Measurements from ENCODE around the gene ARRDC2.
"Not testable (repeated sequence)": the region's sequence is repeated elsewhere in the genome, so short reads cannot be mapped to it uniquely, and the experiment has no call there.

Gene ARRDC2

DNA sequence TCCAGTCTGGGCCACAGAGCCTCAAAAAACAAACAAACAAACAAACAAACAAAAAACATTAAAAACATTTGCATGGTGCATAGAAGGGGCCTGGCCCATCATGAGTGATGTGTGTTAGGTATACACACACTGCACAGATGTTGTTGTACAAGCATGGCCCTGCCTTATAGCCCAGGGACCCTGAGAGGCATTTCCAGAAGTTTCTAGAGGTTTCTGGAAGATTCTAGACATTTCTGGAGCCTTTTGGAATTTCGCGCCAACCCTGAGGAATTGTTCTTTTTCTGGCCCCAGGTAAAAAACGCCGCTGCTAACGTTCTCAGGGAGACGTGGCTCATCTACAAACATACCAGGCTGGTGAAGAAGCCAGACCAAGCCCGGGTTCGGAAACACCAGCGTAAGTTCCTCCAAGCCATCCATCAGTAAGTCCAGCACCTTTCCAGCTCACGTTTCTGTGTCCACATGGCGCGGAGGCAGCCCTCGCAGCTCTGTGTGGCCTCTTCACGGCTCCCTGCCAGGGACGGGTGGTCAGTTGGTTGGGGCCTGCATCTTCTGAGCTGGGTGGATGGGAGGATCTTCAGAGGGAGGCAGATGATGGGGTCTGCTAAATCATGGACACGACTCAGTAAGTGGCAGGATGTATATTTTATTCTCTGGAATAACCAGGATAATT, 18.4 kb upstream of the ARRDC2 start:
- no peak for DNase-seq (ENCODE audit: low spot score)

DNA sequence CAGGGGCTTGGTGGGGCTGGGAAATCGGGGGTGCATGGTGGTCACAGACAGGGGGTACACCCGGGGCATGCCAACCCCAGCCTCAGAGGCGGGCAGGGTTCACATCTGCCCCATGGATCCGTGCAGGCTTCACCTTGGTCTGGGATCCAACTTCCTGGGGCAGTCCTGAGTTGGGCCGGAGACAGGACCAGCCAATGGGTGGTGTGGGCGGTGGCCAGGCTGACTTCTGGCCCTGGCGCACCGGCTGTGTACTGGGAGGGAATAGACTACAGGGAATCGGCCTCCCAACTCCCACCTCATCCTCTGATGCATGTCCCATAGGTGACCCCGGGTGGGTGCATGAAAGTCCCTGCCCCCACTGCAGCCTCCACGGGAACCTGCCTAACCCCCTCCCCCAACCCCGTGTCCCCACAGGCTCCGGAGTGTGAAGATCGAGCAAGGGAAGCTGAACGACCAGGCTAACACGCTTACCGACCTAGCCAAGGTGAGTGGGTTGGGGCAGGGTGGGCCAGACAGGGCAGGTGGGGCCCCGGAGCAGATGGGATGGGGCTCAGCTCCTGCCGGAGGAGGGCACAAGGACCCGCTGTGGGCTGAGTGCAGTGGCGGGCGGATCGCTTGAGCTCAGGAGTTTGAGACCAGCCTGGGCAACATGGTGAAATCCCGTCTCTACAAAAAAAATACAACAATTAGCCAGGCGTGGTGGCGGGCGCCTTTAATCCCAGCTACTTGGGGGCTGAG, 14.7 kb upstream of the ARRDC2 start:
- no peak for DNase-seq (ENCODE audit: low spot score)

DNA sequence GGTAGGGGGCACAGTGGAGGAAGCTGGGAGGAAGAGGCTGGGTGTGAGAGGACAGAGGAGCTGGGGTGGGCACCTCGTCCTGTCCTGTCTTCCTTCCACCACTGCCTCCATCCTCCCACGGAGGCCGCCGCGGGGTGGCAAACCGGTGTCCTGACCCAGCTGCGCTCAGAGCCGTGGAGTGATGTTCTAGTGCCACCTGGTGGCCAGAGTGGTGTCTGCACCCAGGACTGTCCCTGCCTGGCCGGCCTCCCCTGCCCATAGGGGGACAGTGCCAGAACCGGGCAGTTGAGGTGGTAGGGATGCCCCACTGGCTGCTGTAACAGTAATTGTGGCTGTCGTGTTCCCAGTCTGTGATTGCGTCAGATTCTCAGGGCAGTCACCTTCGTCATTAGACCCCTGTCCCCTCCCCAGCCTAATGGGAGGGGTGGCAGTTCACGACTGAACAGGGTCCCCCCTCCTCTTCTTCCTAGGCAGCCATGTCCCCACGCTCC, 11.1 kb upstream of the ARRDC2 start:
- peak; percentile 89 for DNase-seq (ENCODE audit: low spot score)

- peak; percentile 69 for DNase-seq (ENCODE audit: low spot score)
Measured at GRCh38 chr19:17997969-17998826, 9.8 kb upstream of the ARRDC2 start.

DNA sequence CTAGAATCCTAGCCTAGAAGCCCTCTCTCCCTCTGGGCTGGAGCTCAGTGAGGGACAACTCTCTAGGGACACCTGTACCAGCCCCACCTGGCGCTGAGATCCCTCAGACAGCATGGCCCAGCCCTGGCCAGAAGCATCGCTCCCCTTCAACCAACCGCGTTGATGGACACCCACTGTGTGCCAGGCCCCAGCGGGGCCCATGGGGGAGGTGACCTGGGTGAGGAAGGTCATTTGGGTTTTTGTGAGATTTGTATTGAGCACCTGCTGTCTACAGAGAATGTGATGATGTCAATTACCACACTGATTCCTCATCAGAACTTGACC, 9.2 kb upstream of the ARRDC2 start:
- no peak for DNase-seq (ENCODE audit: low spot score)

- DNase-seq (ENCODE audit: low spot score), result no peak
Measured at GRCh38 chr19:17999684-18000479, 8.1 kb upstream of the ARRDC2 start.

- DNase-seq (ENCODE audit: low spot score), result no peak
Measured at GRCh38 chr19:18000480-18000914, 7.5 kb upstream of the ARRDC2 start.

DNA sequence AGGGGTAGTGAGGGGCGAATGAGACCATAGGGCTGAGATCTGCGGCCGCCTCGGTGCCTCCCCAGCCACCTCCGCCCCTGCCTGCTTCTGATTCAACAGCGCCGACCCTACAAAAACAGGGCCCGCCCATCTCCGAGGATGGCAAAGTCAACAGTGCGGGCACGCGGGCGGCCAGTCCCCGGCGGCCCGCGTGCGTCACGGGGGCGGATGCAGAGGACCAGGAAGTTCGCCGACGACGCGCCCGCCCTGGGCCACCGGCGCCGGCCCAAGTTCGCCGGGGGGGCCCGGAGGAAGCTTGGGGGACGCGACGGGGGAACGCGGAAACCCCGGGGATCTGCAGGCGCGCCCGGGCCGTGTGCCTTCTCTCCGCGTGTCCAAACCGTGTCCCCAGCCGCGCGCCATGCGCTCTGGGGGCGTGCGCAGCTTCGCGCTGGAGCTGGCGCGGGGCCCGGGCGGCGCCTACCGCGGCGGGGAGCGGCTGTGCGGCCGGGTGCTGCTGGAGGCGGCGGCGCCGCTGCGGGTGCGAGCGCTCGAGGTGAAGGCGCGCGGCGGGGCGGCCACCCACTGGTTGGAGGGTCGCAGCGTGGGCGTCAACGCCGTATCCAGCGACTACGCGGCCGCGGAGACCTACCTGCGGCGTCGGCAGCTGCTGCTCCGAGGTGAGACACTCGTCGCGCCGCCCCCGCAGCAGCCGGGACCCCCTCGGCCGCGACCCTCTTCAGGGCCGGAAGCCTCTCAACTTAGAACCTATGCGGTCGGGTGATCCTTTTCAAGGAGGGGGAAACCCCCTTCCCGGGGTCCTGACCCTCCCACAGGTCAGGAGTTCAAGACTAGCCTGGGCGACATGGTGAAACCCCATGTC, 6.8 kb upstream of the ARRDC2 start:
- peak; percentile 64 for DNase-seq (ENCODE audit: low spot score)

DNA sequence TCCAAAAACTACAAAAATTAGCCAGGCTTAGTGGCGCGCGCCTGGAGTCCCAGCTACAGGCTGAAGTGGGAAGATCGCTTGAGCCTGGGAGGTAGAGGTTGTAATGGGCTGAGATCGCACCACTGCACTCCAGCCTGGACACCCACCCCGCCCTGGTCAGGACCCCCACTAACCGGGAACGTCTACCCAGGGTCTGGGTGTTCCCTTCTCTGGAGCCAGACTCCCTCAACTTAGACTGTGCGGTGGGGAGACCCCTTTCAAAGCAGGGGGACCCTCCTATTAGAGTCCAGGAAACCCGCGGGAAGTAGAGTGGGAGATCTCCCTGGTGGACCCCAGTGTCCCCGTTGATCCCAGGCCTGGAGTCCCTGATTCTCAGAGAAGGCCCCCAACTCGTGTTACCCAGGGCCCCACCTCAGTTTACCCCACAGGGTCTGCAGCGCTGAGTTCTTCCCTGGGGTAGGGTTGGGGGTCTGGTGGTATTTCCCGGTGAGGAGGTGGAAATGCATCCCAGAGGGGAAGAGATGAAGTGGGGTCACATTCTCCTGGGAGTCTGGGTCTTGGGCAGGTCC, 6.1 kb upstream of the ARRDC2 start:
- DNase-seq (ENCODE audit: low spot score), result no peak

DNA sequence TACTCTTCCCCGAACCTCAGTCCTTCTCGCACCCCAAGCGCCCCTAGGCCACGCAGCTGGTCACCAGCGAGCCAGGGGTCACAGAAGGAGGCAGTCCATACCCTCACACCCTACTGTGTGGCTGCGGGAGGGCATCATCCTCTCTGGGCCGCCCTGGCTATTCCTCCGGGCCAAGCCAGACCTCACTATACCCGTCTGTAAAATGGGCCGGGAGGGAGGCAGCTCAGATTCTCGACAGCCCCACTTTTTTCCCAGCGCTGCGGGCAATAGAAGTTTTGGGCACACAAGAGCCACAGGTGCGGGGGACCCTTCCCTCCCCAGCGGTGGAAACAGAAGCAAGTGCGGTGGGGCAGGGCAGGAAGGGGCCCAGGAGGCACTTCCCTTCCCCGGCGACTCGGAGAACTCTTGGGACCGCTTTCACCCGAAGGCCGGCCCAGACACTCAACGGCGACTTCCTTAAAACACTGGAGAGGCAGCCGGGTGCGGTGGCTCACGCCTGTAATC, 5.6 kb upstream of the ARRDC2 start:
- DNase-seq (ENCODE audit: low spot score), result no peak

GRCh38 chr19:18005750-18006149, 2.2 kb upstream of the ARRDC2 start:
- DNase-seq (ENCODE audit: low spot score), result not testable (repeated sequence)

DNA sequence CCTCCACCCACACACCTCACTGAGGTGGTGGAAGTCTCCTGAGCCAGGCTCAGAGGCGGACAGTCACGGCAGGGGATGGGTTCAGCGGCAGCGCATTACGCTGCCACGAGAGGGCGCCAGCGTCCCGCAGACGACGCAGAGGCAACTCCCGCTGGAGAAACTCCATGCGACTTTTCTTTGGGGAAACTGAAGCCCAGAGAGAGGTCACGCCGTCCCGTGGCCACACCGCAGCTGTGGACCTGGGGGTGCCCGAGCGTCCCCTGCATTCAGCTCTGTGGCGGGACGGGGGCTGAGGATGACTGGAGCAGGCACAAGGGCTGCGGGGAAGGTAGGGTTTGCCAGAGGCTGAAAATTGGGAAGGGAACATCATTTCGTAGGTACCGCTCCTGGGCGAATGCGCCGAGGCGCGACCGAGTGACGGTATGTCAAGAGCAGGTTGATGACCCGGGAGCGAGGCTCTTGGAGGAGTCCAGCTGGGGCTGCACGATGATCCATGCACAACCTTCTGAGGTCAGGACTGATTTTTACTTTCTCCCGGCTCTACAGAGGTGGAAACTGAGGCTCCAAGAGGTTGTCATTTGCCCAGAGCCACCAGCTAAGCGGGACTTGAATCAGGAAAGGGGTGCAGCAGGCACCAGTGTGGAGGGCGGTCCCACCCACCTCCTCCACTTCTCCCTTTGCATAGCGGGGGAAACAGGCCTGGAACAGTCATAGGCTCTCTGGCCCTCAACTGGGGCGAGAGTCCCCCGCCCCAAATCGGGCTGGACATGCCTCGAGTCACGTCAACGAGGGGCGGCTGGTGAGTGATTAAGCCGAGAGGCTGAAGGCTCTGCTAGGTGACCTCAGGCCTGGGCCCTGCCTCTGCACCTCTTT, 690 bp upstream of the ARRDC2 start:
- peak; percentile 87 for DNase-seq (ENCODE audit: low spot score)

GRCh38 chr19:18008814-18009213, 844 bp downstream of the ARRDC2 start:
- no peak for DNase-seq (ENCODE audit: low spot score)

GRCh38 chr19:18009412-18010066, 1.6 kb downstream of the ARRDC2 start:
- no peak for DNase-seq (ENCODE audit: low spot score)

- DNase-seq (ENCODE audit: low spot score), result no peak
Measured at GRCh38 chr19:18010149-18010548, 2.2 kb downstream of the ARRDC2 start.

DNA sequence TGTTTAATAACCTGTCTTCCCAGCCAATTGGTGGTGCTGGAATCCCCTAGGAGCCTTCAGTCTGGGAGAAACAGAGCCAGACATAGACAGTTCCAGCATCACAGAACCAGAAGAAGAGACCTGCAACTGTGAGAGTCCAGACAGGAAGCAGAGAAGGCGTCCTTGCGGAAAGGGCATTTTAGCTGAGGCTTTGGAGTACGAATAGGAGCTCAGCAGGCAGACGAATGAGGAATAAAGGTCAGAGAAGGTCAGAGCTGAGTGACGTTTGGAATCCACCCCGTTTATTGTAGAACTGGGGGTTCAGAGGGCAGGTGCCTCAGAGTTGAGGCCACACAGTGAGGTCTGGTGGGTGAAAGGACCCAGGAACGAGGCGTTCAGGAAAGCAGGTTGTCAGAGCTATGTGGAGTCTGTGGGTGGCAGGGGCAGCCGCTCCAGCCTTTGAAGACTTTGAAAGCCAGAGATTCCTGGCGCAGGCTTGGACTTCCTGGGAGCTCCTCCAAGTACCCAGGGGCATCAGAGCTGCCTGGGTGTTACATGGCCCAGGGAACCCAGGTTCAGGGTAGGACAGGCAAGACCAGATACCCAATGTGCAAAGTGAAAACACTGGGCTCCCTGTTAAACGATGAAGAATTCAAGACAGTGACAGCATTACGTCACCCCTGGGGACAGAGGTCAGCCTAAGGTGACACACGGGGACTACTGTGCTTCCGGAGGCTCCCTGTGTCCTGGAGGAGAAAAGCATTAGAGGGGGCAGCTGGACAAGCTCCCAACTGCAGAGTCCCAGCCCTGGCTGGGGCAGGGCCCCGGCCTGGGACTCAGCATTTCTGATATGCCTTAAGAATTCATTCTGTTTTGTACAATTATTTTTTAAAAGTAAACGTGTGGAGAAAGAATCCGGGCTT, 5.5 kb downstream of the ARRDC2 start:
- DNase-seq (ENCODE audit: low spot score), result peak; percentile 84

DNA sequence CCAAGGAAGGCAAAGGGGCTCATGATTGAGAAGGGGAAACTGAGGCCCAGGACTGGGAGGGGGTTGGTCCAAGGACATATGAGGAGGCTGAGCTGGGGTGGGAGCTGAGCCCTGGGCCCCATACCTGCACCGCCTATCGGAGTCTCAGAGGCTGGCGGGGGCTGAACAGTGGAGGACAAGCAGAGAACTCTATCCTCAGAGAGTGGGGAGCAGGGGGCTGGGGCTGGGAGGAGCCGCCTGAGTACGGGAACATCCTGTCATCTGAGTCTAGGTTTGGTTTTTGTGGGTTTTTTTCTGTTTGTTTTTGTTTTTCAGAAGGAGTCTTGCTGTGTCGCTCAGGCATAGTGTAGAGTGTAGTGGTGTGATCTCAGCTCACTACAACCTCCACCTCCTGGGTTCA, 6.2 kb downstream of the ARRDC2 start:
- no peak for DNase-seq (ENCODE audit: low spot score)

Data from HuH-7 (cell line).